Pulmonary artery endothelial cell (primary cell): Measurements from ENCODE around the gene WIPF3. TPM values are rescaled to one million over a fixed set of nuclear protein-coding genes. Genes with fewer than 3 reads are reported as not detected.

ENCODE experiments used
- DNase-seq: peaks from one replicate; pipeline ENCODE4 v3.0.0-alpha.2; 2011; ENCODE audit warnings: low read depth, low spot score
- total RNA-seq: library from RNA; depleted of rRNA; stranded (reverse); fragments of >200 nt; gene quantifications from 2 replicates; pipeline ENCODE4 v1.2.3, GENCODE V29; 2014

WIPF3 gene, protein sequence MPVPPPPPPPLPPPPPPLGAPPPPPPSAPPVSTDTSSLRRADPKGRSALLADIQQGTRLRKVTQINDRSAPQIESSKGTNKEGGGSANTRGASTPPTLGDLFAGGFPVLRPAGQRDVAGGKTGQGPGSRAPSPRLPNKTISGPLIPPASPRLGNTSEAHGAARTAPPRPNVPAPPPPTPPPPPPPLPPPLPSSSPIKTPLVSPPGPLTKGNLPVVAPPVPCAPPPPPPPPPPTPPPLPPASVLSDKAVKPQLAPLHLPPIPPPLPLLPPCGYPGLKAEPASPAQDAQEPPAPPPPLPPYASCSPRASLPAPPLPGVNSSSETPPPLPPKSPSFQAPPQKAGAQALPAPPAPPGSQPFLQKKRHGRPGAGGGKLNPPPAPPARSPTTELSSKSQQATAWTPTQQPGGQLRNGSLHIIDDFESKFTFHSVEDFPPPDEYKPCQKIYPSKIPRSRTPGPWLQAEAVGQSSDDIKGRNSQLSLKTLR
- total RNA-seq = not detected in 2 replicates

DNA sequence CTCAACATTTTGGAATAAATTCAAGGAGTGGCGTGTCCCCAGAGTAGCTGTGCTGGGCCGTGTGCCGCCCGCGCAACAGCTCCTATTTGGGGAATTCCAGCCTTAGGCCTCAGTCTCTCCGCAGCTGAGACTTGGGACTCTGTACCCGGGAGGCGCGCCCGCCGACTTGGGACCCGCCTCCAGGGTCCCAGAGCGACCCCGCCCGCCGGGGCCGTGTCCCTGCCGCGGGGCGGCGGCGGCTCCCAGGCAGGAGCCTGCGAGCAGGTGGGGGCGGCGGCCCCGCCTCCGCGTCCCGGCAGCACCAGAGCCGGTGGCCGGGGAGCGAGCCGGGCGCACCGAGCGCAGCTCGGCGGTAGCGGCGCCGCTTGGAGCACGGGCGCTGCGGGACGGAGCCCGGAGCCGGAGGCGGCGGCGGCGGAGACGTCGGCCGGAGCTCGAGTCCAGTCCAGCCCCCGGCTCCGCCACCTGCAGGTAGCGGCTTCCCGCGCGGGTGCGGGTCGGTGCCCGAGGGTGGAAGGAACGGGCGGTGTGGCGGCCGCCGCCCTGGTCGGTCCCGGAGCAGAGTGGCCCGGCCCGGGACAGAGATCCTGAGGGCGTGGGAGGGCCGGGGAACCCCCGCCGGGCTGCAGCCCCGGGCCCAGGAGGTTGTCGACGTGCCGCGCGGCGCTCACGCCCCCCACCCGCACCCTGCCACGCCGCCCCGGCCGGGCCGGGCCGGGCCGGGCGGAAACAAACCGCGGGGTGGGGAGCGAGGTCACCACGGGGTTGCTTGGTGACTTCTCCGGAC is at the start of gene WIPF3:
Gene WIPF3, plus strand, starts transcription at position 301 of the 787 bp plus-strand sequence. CDS start 28,217 bp downstream, outside the sequence.
- DNase-seq = no peak

DNA sequence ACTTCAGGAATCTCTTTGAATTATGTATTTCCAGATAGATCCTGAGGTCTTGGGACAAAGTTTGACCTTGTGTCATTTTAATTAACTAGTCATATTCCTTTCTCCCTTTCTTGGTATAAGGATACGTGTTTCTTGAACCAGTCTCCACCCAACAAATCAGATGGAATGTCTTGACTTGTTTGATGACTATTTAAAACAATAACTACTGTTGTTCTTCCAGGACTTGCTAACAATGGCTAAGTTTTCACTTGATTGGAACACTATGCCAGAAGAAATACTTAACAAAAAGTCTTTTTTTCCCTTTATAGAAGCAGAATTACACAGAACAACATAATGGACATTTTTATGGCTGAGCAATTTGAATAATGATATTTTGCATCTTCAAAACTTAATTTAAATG is 43.0 kb upstream of the WIPF3 start:
- DNase-seq = no peak

DNA sequence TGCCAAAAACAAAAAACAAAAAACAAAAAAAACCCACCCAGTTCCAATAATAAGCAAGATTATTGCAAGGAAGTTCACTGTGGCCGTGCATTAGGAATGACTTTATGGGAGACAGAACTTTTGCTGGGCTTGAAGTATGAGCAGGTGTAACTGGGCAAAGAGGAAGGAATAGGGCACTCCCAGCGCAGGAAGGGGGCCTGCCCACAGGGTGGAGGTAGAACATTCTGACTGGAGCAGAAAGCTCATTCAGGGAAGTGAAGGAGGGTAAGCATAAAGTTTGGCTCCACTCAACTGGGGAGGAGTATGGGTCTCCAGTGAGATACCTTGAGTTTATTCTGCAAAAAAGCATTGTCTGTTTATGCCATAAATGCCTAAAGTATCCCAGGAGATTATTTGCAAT is 42.1 kb upstream of the WIPF3 start:
- no peak for DNase-seq

DNA sequence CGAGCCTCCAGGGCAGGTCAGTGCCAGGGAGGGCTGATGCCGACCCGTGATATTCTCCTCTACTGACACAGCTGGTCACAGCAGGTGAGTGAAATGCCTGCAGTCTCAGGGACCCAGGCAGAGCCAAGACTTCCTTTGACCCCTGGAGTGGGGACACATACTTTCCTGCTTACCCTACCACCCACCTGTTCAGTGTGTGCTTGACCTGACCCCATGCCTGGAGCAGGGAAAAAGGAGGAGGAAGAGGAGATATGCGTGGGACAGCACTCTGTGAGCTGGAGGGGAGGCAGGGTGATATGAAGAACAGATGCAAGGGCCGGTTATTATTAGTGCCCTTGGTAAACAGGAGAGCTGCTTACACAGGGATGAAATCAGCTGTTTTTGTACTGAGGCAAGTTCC is 40.8 kb upstream of the WIPF3 start:
- DNase-seq = no peak

DNA sequence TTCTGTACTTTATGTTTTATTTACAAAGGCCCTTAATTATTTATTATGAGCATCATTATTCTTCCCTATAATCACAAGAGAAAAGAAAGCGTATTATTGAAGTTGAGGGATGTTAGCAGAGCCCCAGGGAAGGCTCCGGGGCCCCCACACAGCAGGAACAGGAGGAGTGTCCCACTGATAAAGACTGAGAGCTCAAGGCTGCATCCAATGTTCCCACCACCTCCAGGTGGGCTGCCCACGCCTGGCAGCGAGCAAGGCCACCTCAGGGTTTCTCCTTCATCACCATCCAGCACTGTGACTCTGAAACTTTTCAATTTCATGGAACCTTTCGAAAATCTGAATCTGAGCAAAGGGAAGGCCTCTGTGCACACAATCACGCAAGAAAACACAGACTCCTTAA is 35.9 kb upstream of the WIPF3 start:
- no peak for DNase-seq

DNA sequence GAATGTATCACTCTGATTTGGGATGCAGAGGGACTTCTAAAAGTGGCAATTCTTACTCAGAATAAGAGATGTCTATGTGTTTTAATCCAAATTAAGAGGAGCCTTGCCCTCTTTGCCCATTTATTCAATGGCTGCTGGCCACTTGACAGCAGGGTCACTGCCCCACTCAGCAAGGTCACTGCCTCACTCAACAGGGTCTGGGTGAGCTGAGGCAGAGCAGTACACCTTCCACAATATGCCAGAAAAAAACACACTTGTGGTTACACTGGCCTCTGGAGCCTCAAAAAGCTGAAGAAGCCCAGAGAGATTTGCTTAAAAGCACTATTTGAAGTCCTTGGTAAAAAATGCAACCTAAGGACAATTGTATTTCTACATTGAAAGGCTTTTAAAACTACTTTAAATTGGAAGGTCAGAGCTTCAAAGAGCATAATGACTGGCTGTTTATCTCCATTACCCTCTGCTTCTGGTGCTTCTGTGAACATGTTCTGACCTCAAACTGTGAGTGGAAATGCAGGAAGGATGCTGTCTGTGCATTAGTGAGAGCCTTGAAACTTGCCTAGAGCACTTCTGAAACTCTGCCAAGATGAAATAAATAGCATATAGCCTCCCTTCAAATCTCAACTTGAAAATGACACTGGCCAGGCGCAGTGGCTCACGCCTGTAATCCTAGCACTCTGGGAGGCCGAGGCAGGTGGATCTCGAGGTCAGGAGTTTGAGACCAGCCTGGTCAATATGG is 35.1 kb upstream of the WIPF3 start:
- DNase-seq = no peak

DNA sequence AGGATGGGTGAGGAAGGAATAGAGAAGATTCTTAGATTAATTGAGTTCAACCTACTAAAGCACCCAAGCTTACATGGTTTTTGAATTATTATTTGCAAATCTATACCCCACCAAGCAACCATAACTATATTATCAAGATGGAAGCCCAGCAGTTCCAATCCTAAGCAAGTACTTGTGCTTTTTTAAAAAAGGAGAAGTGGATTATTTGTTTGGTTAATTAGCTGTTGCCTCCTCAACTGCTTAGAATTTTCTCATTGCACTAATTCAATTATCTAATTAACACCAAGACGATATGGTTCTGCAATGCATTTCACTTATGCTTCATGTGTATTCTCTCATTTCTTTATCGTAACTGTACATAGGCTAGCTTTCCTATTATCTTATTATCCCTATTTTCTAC is 27.3 kb upstream of the WIPF3 start:
- DNase-seq = no peak

DNA sequence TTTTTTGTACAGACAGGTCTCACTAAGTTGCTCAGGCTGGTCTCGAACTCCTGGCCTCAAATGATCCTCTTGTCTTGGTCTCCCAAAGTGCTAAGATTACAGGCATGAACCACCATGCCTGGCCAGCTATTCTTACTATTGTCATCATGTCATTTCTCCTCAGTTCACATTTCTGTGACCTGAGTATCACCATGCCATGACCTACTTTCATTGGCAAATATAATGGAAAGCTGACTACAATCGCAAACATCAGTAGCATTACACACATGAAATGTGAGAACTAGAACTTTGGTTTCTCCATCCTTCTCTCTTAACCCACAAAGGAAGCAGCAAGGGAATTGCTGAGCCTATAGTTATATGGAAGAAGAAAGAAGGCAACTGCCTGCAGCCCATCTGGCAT is 26.0 kb upstream of the WIPF3 start:
- no peak for DNase-seq

DNA sequence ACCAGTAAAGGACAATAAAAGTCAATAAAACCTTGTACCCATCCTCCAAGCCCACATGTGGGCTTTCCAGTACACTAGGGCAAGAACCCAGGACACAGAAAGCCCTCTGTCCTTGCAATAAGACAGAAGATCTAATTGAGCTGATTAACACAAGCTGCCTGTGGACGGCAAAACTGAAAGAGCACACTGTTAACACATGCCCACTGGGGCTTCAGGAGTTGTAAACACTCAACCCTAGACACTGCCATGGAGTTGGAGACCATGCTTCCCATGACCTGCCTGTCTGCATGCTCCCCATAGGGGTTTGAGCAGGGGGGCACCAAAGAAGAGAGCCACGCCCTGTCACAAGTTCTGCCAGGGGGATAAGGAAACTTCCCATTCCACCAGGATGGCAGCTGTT is 22.6 kb upstream of the WIPF3 start:
- no peak for DNase-seq

DNA sequence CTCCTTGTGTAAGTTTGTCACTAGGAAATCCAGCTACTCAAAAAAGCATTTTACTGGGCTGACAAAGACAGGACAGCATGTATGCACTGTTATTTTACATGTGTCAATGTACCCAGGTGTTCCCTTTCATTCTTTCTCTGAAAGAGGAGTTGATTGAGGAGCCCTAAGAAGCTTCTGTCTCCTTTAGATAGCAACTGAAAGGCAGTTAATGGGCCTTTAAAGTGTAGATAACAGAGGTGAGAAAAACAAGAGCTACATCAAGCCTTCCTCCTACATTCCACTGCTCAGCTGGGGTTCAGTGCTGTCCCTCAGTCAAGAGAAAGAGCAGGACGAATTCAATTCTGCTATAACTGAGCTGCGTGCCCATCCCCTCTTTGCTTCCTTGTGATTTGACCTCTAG is 12.8 kb upstream of the WIPF3 start:
- no peak for DNase-seq

DNA sequence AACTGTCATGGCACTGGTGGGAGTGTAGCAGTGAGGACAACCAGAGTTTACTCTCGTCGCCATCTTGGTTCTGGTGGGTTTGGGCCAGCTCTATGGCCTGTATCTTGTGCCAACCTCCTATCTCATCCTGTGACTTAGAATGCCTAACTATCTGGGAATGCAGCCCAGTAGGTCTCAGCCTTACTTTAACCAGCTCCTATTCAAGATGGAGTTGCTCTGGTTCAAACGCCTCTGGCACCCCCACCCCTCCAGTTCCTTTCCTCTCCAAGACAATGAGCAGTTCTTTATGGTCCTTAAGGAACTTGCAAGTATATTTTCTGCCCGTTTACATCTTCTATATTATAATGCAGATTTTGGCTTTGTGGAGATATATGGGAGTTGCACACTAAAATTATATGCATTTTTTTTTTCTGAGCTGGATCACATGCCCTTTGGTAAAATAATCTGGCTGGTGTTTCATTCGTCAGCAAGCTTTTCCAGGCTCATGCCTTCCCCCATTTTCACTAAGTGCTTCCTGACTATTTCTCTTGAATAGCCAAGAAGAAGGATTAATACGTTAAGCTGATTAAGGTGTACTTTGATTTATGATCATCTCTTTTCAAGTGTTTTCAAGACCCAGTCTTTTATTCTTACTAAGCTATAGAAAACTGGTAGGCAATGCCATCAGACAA is 11.2 kb upstream of the WIPF3 start:
- no peak for DNase-seq

DNA sequence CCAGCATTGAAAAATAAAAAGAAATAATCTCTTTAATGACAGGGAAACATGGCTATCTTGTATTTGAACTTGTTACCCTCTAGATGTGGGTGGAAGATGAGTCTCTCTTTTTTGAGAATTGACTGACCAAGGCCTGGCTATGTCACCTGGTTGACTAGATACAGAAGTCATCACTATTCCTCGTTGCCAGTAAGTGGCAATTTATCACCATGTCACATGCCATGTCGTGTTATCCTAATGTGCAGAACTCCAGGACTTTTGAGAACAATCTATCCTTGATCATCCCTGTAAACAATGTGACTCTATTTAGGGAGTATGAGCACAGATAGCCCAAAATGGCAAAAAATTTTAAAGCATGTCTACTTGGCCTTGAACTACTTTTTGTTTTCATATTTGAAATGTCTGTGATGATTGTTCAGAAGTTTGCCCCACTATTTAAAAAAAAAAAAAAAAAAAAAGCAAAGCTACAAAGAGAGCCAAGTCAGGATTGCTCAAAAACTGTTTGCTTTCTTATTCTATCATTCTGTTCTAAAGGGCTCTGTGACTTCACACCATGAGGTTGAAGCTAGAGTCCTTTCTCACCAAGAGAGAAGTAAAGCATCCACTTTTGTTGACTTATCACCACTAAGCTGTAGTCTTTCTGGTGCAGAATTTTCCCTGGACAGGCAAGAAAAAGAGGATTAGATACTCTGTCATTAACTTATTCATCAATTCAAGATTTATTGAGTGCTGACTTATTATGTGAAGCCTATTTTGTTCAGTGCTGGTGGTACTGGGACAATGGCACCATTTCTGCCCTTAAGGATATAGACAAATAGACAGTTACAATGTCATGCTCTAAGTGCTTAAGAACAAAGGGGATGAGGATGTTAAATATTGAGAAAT is 10.4 kb upstream of the WIPF3 start:
- no peak for DNase-seq

DNA sequence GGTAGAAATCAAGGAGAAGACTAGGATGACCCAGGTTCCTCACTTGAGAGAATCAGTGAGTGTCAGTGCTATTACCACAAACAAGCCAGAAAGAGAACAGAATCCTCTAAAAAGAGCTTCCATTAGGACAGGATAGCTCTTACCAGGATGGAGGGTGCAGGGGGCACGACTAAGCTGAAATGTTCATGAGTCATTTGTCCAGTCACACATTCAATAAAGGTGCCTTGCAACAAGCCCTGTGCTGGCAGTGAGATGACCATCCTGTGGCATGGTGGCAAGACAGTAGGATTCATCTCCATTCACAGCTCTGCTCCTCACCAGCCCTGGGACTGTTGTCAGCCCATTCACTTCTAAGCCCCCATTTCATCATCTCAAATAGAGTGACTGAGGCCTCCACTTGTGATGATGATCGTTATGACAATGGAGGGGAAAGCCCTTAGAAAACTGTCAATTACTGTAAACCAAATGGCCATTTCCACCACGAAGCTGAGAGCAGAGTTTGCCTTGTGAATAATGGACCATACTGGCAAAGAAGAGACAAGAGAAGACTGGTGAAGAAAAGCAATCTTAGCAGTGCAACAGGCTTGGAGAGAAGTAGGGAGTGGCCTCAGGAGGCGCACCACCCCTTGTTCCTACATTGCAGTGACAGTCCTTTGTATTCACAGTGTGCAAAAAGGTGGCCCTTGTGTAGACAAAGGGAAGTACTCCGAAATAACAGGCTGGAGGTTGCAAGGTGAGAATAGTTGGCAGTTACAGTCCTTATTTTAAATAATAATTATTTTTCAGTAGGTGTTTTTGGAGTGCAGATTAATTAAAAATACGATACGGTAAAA is 9.0 kb upstream of the WIPF3 start:
- no peak for DNase-seq

DNA sequence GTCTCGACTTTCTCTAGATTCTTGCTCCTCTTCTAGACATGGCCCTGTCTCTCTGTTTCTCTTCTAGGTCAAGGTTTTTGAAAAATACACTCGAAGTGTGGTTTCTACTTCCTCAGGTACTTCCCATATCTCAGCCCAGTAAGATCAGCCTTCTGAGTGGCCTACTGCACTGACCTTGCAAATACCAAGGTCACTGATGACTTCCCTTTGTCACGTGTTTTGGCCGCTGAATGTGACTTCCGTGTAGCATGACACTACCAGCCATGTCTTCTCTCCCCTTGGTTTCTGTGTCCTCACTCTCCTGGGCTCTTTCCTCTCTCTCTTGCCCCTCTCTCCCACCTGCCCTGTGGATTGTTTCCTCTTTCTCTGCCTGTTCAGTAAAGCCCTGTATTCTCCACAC is 7.9 kb upstream of the WIPF3 start:
- DNase-seq = no peak

DNA sequence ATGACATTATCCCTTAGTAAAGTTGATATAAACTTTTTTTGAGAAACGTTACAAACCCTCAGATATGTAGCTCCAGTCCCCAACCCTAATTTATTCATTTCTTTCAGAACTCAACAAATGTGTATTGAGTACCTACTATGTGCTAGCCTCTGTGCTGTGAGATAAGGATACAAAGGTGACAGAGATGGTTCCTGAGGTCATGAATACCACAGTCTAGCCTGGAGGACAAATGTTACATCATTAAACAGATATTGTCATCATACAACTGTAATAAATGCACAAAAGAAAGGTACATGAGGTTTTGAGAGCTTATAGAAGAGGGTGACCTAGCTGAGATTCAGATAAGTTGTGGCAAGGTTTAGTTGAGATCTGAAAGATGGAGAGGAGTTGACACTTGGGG is 4.4 kb upstream of the WIPF3 start:
- DNase-seq = no peak

DNA sequence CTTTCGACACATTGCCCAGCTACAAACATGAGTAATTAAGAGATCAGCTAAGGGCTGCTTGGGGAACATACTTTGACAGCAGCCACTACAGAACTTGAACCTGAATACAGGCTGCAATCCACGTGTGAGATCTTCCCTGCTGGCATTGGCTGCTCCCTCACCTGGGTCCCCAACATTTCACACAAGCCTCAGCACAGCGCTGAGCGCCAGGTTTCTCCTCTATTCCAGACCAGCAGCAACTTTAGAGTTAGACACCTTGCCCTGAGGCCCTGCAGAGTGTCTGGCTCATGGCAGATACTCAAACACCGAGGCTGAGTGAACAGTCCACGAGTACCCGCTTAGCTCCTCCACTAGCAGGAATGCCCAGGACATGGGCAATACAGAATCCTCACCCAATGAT is 1.3 kb upstream of the WIPF3 start:
- no peak for DNase-seq

DNA sequence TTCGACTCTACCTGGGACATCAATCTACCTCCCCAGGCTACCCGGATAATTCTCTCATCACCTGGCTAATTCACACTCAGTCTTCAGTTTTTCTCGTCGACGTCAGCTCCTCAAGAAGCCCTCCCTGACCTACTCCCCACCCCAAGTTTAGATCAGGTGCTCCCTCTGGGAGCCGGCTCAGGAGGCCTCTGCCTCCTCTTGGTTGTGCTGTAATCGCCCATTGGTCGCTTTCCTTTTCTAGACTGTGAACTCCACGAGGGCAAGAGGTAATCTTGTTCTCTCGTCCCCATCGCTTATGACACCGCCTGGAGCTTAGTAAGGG is 461 bp upstream of the WIPF3 start:
- no peak for DNase-seq

DNA sequence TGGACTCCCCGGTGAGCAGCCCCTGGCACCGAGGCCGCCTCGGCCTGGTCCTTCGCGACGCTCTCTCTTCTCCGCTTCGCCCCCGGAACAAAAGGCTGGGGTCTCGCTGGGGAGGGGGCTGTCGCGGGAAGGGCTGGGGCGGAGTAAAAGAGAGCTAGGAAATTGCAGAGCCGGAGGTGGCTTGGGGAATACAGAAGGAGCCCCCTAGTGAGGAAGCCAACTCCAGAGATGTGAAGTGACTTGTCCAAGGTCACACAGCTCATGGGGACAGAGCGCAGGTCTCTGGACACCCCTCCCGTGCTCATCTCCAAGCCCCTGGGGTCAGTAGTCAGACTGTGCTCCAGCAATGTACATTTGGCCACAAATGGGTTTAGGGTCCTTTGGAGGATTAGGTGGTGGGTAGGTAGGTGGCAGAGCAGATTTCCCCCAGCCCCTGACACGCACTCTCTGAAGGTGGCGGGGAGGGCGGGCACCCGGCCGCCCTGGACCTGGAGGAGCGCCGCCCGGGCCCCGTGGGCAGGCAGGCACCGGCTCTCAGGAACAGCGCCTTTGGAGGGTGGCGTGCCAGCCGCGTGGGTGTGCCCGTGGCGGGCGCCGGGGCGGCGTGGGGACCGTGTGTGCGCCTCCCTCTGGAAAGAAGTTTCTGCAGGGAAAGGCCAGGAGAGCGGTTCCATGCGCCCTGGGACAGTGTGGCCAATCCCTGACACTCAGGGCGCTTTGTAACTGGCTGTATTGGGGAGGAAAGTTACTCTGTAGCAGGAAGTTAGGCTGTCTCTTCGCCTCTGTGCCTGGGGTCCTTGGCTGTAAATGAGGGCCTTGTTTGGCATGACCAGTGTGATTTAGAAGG is 910 bp downstream of the WIPF3 start:
- no peak for DNase-seq
